ENCODE data around the gene LRFN2.

The LRFN2 gene

GRCh38 chr6:40350747-40351217, 236.4 kb downstream of the LRFN2 start:
- TF ChIP-seq CTCF (conservative IDR thresholded peaks at IDR 0.05) = no peak
- H3K27ac ChIP-seq = no peak overlapping the region

- no peak for TF ChIP-seq CTCF (conservative IDR thresholded peaks at IDR 0.05)
- H3K27ac ChIP-seq = no peak overlapping the region
These were observed 237.0 kb downstream of the LRFN2 start for GRCh38 chr6:40349901-40350746.

GRCh38 chr6:40349123-40349900, 237.9 kb downstream of the LRFN2 start:
- H3K27ac ChIP-seq = no peak overlapping the region
- TF ChIP-seq CTCF (conservative IDR thresholded peaks at IDR 0.05) = no peak

- no peak for TF ChIP-seq CTCF (conservative IDR thresholded peaks at IDR 0.05)
- H3K27ac ChIP-seq = no peak overlapping the region
These were observed 238.6 kb downstream of the LRFN2 start for GRCh38 chr6:40348591-40348990.

GRCh38 chr6:40347571-40348011, 239.6 kb downstream of the LRFN2 start:
- H3K27ac ChIP-seq = no peak overlapping the region
- no peak for TF ChIP-seq CTCF (conservative IDR thresholded peaks at IDR 0.05)

GRCh38 chr6:40346246-40346645, 240.9 kb downstream of the LRFN2 start:
- no peak for TF ChIP-seq CTCF (conservative IDR thresholded peaks at IDR 0.05)
- no peak overlapping the region for H3K27ac ChIP-seq

- H3K27ac ChIP-seq = no peak overlapping the region
- no peak for TF ChIP-seq CTCF (conservative IDR thresholded peaks at IDR 0.05)
These were observed 242.5 kb downstream of the LRFN2 start for GRCh38 chr6:40344566-40345167.
